Upper lobe of left lung (tissue), 4 donors: ENCODE results near the gene KCNMA1.

Experiments used
- POLR2A ChIP-seq, 4 donors: fragments of 450-650 bp; IDR thresholded peaks; one replicate each; pipeline ENCODE4 v1.5.1; 2016 to 2017; ENCODE audit warnings: antibody characterized with exemption in 4 of 4, mild to moderate bottlenecking in 2 of 4
- POLR2AphosphoS5 ChIP-seq, 2 donors: sonication (generic); formaldehyde crosslinking; IDR thresholded peaks; one replicate each; pipeline ENCODE4 v1.5.1; 2017; ENCODE audit warnings: antibody characterized with exemption in 2 of 2
- TF ChIP-seq, protein P1 (sequence below), 6 experiments: fragments of 450-650 bp in 4 of 6; fragments of 200-600 bp in 2 of 6; sonication (generic) in 2 of 6; IDR thresholded peaks; one replicate each; pipeline ENCODE4 v1.5.1; 2016 to 2019; ENCODE audit warnings: antibody characterized with exemption in 6 of 6

GRCh38 chr10:76916536-76916935, 721.1 kb downstream of the KCNMA1 start:
- TF ChIP-seq, protein P1, sequence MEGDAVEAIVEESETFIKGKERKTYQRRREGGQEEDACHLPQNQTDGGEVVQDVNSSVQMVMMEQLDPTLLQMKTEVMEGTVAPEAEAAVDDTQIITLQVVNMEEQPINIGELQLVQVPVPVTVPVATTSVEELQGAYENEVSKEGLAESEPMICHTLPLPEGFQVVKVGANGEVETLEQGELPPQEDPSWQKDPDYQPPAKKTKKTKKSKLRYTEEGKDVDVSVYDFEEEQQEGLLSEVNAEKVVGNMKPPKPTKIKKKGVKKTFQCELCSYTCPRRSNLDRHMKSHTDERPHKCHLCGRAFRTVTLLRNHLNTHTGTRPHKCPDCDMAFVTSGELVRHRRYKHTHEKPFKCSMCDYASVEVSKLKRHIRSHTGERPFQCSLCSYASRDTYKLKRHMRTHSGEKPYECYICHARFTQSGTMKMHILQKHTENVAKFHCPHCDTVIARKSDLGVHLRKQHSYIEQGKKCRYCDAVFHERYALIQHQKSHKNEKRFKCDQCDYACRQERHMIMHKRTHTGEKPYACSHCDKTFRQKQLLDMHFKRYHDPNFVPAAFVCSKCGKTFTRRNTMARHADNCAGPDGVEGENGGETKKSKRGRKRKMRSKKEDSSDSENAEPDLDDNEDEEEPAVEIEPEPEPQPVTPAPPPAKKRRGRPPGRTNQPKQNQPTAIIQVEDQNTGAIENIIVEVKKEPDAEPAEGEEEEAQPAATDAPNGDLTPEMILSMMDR (IDR thresholded peaks at IDR 0.05): no peak
- TF ChIP-seq POLR2AphosphoS5 (IDR thresholded peaks at IDR 0.05) (no peak), POLR2A (IDR thresholded peaks at IDR 0.05) (no peak)
